ENCODE data around the gene TPRG1L.
"Not testable (repeated sequence)": the region's sequence is repeated elsewhere in the genome, so short reads cannot be mapped to it uniquely, and the experiment has no call there.

TPRG1L gene

DNA sequence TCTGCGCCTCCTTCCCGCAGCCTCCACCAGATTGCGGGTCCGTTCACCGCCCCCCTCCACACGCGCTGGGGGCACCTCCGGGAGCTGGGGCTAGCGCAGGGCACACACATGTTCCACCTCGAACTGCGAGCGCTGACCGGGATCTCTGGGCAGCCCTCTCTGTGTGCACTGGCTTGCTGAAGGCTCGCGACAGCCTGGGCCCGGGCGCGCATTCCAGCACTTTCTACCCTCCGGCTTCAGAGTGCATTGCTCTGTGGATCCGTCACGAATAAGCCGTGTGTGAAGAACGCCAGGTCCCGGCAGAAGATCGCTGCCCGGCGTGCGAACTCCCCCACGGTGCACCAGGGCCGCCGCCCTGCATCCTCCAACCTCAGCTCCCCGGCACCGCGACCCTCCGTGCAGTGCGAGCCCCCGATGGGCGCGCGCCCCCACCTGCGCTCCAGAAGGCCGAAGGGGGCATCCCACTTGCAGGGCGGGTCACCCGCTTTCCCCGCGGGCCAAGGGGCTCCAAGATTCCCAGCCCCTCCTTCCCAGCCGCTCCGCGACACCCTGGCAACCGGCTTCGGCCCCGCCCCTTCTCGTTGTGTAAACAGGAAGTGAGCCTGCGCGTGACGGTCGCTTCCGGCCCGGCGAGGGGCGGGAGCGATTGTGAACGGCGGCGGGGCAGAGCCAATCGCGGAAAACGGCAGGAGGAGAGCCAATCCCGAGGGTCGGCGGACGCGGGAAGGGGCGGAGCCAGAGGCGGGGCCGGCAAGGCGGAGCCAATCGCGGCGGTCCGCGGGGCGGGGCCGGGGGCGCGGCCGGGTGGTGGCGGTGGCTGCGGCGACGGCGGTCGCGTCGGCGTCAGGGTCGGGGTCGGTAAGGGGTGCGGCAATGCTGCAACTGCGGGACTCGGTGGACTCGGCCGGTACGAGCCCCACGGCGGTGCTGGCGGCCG lies at the start of gene TPRG1L:
TSS of gene TPRG1L (plus strand) at position 816 of the 937 bp plus-strand sequence. CDS start at position 874, 58 bp downstream.
- in situ Hi-C loops (cut with HindIII; ENCODE audit: low sequenced_read_pairs) = loop anchor here (5.0 to 25.0 kb wide), 2 partner anchors 87 to 138 kb away; partner anchors contain the start of genes CCDC27 and SMIM1

- in situ Hi-C loops (cut with HindIII; ENCODE audit: low sequenced_read_pairs) = not testable (repeated sequence)
Measured at GRCh38 chr1:3575515-3575914, 49.3 kb upstream of the TPRG1L start.

GRCh38 chr1:3575993-3576392 lies 48.8 kb upstream of the TPRG1L start:
- in situ Hi-C loops (cut with HindIII; ENCODE audit: low sequenced_read_pairs) = no loop called here

GRCh38 chr1:3577300-3577699 lies 47.5 kb upstream of the TPRG1L start:
- in situ Hi-C loops (cut with HindIII; ENCODE audit: low sequenced_read_pairs) = no loop called here

GRCh38 chr1:3577711-3578432 lies 46.9 kb upstream of the TPRG1L start:
- in situ Hi-C loops (cut with HindIII; ENCODE audit: low sequenced_read_pairs) = no loop called here

DNA sequence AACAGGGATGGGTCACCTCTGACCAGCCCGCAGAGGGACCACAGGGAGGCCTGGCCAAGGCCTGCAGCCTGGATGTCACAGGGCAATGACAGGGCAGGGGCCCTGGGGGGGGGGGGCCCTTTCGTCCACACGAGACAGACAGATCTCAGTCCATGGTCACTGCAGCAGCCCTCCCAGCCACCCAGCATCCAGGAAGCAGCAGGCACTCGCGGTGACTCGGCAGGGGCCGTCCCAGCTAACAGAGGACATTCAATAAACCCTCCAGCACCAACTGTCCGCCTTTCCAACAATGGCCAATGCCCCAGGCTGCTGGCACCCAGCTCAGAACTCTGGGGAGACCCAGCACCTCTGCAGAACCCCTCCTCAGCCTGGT lies 46.4 kb upstream of the TPRG1L start:
- in situ Hi-C loops (cut with HindIII; ENCODE audit: low sequenced_read_pairs) = no loop called here

DNA sequence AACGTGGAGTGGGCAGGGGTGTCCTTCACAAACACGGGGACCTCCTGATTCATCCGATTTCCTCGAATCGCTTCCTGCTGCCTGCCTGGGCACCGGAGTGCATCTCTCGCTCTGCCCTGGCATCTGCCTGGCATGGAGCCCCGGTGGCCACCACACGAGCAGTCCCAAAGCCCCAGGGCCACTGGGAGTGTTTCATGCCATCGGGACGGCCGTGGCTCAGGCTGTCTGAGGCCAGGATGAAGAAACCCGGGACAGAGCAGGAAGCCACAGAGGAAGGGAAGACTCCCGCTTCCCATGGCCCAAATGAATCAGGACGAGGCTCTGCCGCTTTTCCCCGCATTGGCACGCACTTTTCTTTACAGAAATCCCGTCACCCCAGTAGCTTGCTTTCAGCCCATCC lies 45.9 kb upstream of the TPRG1L start:
- in situ Hi-C loops (cut with HindIII; ENCODE audit: low sequenced_read_pairs) = no loop called here

- in situ Hi-C loops (cut with HindIII; ENCODE audit: low sequenced_read_pairs) = no loop called here
Measured at GRCh38 chr1:3579626-3580025, 45.2 kb upstream of the TPRG1L start.

DNA sequence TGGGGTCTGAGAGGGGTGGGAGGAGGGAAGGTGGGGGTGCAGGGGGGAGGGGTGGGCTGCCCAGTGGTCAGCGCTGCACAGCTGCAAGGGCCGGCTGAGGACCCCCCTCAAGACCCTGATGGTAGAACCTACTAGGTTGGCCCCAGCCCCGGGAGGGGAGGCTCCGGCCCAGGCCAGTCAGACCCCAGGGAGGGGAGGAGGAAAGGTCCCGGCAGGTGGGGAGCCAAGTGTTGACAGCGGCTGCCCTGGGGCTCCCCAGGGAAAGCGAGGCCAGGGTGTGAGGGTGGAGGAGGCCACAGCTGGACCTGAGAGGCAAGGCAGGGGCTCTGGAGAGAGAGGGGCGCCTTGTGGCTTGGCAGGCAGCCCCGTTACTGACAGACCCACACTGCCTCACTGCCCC lies 44.6 kb upstream of the TPRG1L start:
- in situ Hi-C loops (cut with HindIII; ENCODE audit: low sequenced_read_pairs) = no loop called here

DNA sequence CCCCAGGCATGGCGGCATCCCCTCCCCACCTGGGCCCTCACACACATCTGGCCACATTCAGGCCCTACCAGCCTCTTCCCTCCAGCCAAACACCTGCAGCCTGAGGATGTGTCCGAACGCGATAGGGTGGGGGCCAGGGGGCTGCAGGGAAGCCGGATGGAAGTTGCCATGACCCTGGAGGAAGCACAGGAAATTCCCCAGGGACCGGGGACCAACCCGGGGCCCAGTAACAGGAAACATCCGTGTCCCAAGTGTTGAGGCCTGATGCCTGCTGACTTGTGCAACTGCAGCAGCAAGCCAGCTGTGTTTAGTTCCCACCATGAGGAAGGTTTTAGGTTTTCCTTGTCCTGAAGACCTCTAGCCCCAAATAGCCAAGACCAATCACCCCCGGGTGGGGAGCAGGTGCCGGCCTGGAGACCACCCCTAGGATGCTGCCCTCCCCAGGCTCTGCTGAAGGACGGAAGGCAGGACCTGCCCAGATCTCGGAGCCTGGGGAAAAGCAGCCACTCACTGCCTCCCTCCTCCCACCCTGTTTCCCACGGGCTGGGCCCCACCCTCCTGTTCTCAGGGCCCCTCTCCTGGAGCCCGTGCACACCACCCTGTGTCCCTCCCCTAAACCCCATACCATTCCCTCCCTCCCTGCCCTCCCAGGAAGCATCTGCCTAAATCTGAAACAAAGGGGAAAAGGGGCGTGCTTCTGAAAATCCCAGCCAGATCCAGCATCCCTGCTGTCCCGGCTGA lies 43.3 kb upstream of the TPRG1L start:
- in situ Hi-C loops (cut with HindIII; ENCODE audit: low sequenced_read_pairs) = no loop called here

GRCh38 chr1:3583751-3584150 lies 41.1 kb upstream of the TPRG1L start:
- in situ Hi-C loops (cut with HindIII; ENCODE audit: low sequenced_read_pairs) = not testable (repeated sequence)

DNA sequence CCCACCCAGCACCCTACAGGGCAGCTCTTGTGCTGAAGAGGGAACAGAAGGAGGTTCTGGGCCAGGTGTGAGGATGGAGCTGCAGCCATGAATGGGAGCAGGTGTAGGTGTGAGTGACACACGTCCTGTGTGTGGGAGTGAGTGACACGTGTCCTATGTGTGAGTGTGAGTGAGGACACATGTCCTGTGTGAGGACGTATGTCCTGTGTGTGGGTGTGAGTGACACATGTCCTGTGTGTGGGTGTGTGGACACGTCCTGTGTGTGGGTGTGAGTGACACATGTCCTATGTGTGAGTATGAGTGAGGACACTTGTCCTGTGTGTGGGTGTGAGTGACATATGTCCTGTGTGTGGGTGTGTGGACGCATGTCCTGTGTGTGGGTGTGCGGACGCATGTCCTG lies 39.9 kb upstream of the TPRG1L start:
- in situ Hi-C loops (cut with HindIII; ENCODE audit: low sequenced_read_pairs) = no loop called here

GRCh38 chr1:3585353-3585868 lies 39.4 kb upstream of the TPRG1L start:
- in situ Hi-C loops (cut with HindIII; ENCODE audit: low sequenced_read_pairs) = not testable (repeated sequence)

- in situ Hi-C loops (cut with HindIII; ENCODE audit: low sequenced_read_pairs) = no loop called here
Measured at GRCh38 chr1:3585940-3586568, 38.8 kb upstream of the TPRG1L start.

GRCh38 chr1:3586986-3587759 lies 37.6 kb upstream of the TPRG1L start:
- in situ Hi-C loops (cut with HindIII; ENCODE audit: low sequenced_read_pairs) = no loop called here

- in situ Hi-C loops (cut with HindIII; ENCODE audit: low sequenced_read_pairs) = no loop called here
Measured at GRCh38 chr1:3588395-3588794, 36.4 kb upstream of the TPRG1L start.

- in situ Hi-C loops (cut with HindIII; ENCODE audit: low sequenced_read_pairs) = no loop called here
Measured at GRCh38 chr1:3590139-3590763, 34.6 kb upstream of the TPRG1L start.

DNA sequence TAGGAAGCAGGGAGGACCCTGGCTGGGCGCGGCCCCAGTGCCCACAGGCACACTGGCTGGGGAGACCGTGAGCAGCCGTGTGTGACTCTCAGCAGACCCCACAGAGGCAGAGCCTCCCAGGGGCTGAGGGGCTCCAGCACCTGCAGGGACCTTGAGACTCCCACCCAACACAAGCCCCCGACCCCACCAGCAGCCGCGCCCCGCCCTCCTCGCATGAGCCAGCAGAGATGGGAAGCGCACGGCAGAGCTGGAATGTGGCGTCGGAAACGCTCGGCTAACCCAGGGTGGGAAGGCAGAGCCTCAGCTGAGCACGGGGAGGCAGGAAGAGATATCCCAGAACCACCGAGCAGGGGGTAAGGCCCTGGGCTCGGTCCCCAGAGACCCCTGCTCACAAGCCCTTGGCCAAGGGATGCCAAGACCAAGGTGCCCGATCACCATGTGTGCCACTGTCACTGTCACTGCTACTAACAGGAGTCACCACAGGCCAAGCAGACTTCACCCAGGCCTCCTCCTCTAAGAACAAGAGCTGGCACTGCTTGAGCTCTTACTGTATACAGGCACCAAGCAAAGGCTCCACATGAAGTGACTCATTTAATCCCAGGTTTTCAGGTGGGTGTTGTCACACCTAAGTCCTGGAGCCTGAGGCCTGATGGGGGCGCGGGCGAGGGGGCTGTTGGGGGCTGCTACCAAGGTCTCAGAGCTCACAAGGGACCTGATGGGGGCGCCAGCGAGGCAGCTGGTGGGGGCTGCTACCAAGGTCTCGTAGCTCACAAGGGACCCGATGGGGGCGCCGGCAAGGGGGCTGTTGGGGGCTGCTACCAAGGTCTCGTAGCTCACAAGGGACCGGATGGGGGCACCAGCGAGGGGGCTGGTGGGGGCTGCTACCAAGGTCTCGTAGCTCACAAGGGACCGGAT lies 33.6 kb upstream of the TPRG1L start:
- in situ Hi-C loops (cut with HindIII; ENCODE audit: low sequenced_read_pairs) = no loop called here
